Heart left ventricle (tissue), 13 donors: ENCODE results near the gene LMF1.

Experiments used
- POLR2A ChIP-seq, 2 donors: fragments of 450-650 bp; IDR thresholded peaks; one replicate each; pipeline ENCODE4 v1.6.1; 2017; ENCODE audit warnings: antibody characterized with exemption in 2 of 2, mild to moderate bottlenecking in 2 of 2, moderate library complexity in 2 of 2
- TF ChIP-seq, protein P1 (sequence below), 12 donors: fragments of 200-600 bp; sonication (generic) in 4 of 12; IDR thresholded peaks; one replicate each; pipeline versions ENCODE4 v1.5.0 to v1.8.0; 2018 to 2022; ENCODE audit warnings: antibody characterized with exemption in 12 of 12, mild to moderate bottlenecking in 5 of 12
- donor health status: ischemic (EF 13 %, LVEDD 7.1; RV severe dilation, severe dysfunction).
- donor health status: DM: no; HTN: yes; CAD: no.
- donor health status: DM: no; HTN: no; CAD: no.
- donor health status: ischemic (EF 25% LVEDD 6.9; RV normal size, moderate dysfunction).
- donor health status: ischemic (EF 25% LVEDD 5.7; RV mildly dilated, moderate dysfunction).
- donor health status: ischemic (EF 35%, LVEDD 5.7; RV mildly dilated, moderate dysfunction).
- donor health status: nonischemic (EF 11% LVEDD 7.7; RV severe dilation, severe dysfunction).
- donor health status: DM: yes; HTN: yes; CAD: no.
- donor health status: PGD.
- donor health status: ischemic (EF 29% LVEDD 5.4; RV normal size, mild dysfunction).
- donor health status: nonischemic (EF 23%, LVEDD 6.1; RV moderate dilation, normal function).

- TF ChIP-seq, protein P1, sequence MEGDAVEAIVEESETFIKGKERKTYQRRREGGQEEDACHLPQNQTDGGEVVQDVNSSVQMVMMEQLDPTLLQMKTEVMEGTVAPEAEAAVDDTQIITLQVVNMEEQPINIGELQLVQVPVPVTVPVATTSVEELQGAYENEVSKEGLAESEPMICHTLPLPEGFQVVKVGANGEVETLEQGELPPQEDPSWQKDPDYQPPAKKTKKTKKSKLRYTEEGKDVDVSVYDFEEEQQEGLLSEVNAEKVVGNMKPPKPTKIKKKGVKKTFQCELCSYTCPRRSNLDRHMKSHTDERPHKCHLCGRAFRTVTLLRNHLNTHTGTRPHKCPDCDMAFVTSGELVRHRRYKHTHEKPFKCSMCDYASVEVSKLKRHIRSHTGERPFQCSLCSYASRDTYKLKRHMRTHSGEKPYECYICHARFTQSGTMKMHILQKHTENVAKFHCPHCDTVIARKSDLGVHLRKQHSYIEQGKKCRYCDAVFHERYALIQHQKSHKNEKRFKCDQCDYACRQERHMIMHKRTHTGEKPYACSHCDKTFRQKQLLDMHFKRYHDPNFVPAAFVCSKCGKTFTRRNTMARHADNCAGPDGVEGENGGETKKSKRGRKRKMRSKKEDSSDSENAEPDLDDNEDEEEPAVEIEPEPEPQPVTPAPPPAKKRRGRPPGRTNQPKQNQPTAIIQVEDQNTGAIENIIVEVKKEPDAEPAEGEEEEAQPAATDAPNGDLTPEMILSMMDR (IDR thresholded peaks at IDR 0.05), result no peak
- no peak for TF ChIP-seq POLR2A (IDR thresholded peaks at IDR 0.05)
Measured at GRCh38 chr16:1012135-1012534, 41.4 kb upstream of the LMF1 start.
